Thyroid gland (tissue), 4 donors: Measurements from ENCODE around the gene VGLL4.

Source experiments
- POLR2A ChIP-seq, 2 donors: fragments of 450-650 bp; IDR thresholded peaks; one replicate each; pipeline ENCODE4 v1.6.1; 2017; ENCODE audit warnings: antibody characterized with exemption in 2 of 2, mild to moderate bottlenecking in 2 of 2, moderate library complexity in 1 of 2
- TF ChIP-seq, protein P1 (sequence below), 6 experiments: fragments of 200-600 bp in 3 of 6; fragments of 450-650 bp in 3 of 6; sonication (generic) in 3 of 6; IDR thresholded peaks; one replicate each; pipeline ENCODE4 v1.5.1; 2016 to 2019; ENCODE audit warnings: antibody characterized with exemption in 6 of 6, mild to moderate bottlenecking in 2 of 6, inconsistent platforms in 1 of 6, moderate library complexity in 1 of 6

- no peak for TF ChIP-seq POLR2A (IDR thresholded peaks at IDR 0.05)
- TF ChIP-seq, protein P1, sequence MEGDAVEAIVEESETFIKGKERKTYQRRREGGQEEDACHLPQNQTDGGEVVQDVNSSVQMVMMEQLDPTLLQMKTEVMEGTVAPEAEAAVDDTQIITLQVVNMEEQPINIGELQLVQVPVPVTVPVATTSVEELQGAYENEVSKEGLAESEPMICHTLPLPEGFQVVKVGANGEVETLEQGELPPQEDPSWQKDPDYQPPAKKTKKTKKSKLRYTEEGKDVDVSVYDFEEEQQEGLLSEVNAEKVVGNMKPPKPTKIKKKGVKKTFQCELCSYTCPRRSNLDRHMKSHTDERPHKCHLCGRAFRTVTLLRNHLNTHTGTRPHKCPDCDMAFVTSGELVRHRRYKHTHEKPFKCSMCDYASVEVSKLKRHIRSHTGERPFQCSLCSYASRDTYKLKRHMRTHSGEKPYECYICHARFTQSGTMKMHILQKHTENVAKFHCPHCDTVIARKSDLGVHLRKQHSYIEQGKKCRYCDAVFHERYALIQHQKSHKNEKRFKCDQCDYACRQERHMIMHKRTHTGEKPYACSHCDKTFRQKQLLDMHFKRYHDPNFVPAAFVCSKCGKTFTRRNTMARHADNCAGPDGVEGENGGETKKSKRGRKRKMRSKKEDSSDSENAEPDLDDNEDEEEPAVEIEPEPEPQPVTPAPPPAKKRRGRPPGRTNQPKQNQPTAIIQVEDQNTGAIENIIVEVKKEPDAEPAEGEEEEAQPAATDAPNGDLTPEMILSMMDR (IDR thresholded peaks at IDR 0.05), result no peak
Observed at GRCh38 chr3:11559816-11560633, 83.7 kb downstream of the VGLL4 start.
